ENCODE measurements around the gene PHF23. TPM values are rescaled to one million over a fixed set of nuclear protein-coding genes. Genes with fewer than 3 reads are reported as not detected.
A peak's percentile ranks its signal among the peaks of the same experiment; 100 is the strongest.

Gene PHF23
- total RNA-seq, 1 donor from 2014 or later = 19.4 TPM

- DNase-seq (peak; percentile 42), ATAC-seq (ENCODE audit: poor library complexity) (no peak)
- intact Hi-C loops (cut with DNase I) = no loop called here
These were observed 14.6 kb downstream of the PHF23 start for GRCh38 chr17:7224661-7225111.

- ATAC-seq (ENCODE audit: poor library complexity) (no peak), DNase-seq (peak; percentile 50)
- intact Hi-C loops (cut with DNase I) = no loop called here
These were observed 15.1 kb downstream of the PHF23 start for GRCh38 chr17:7224110-7224509.

- ATAC-seq (ENCODE audit: poor library complexity) (no peak), DNase-seq (no peak)
- intact Hi-C loops (cut with DNase I) = no loop called here
These were observed 15.9 kb downstream of the PHF23 start for GRCh38 chr17:7223375-7223774.

GRCh38 chr17:7222972-7223292 is 16.3 kb downstream of the PHF23 start:
- intact Hi-C loops (cut with DNase I) = no loop called here
- ATAC-seq (ENCODE audit: poor library complexity) (no peak), DNase-seq (peak; percentile 30)

- peak; percentile 38 for DNase-seq
- ATAC-seq (ENCODE audit: poor library complexity) = no peak
- intact Hi-C loops (cut with DNase I) = no loop called here
These were observed 16.9 kb downstream of the PHF23 start for GRCh38 chr17:7222093-7222971.

GRCh38 chr17:7221278-7222092 is 17.8 kb downstream of the PHF23 start:
- peak; percentile 29 for DNase-seq
- intact Hi-C loops (cut with DNase I) = no loop called here
- no peak for ATAC-seq (ENCODE audit: poor library complexity)

GRCh38 chr17:7220593-7221277 is 18.5 kb downstream of the PHF23 start:
- intact Hi-C loops (cut with DNase I) = no loop called here

GRCh38 chr17:7219812-7220592 is 19.3 kb downstream of the PHF23 start, which contains the start of the genes ACADVL and DLG4:
ACADVL (plus strand) TSS chr17:7219938; CDS start chr17:7219985, 47 bp downstream.
DLG4 (minus strand) TSS chr17:7219836.
- intact Hi-C loops (cut with DNase I) = no loop called here
- DNase-seq = peak; percentile 97
- peak; percentile 85 for ATAC-seq (ENCODE audit: poor library complexity)

More at GRCh38 chr17:7220593-7221277, 18.5 kb downstream of the PHF23 start:
- DNase-seq (peak; percentile 60), ATAC-seq (ENCODE audit: poor library complexity) (peak; percentile 5)

GRCh38 chr17:7219229-7219811 is 19.9 kb downstream of the PHF23 start:
- ATAC-seq (ENCODE audit: poor library complexity) (no peak), DNase-seq (peak; percentile 5)
- intact Hi-C loops (cut with DNase I) = no loop called here

- intact Hi-C loops (cut with DNase I) = no loop called here
- ATAC-seq (ENCODE audit: poor library complexity) = no peak
- DNase-seq = peak; percentile 26
These were observed 20.5 kb downstream of the PHF23 start for GRCh38 chr17:7218758-7219157.

GRCh38 chr17:7218166-7218565 is 21.1 kb downstream of the PHF23 start:
- DNase-seq (peak; percentile 51), ATAC-seq (ENCODE audit: poor library complexity) (no peak)

GRCh38 chr17:7217113-7217987 is 21.9 kb downstream of the PHF23 start:
- intact Hi-C loops (cut with DNase I) = no loop called here

More at GRCh38 chr17:7218166-7218565, 21.1 kb downstream of the PHF23 start:
- intact Hi-C loops (cut with DNase I) = no loop called here

GRCh38 chr17:7216242-7217112 is 22.8 kb downstream of the PHF23 start:
- ATAC-seq (ENCODE audit: poor library complexity) = no peak
- intact Hi-C loops (cut with DNase I) = no loop called here
- no peak for DNase-seq

More at GRCh38 chr17:7217113-7217987, 21.9 kb downstream of the PHF23 start:
- DNase-seq = peak; percentile 64
- ATAC-seq (ENCODE audit: poor library complexity) = no peak

GRCh38 chr17:7215652-7216180 is 23.5 kb downstream of the PHF23 start:
- DNase-seq (no peak), ATAC-seq (ENCODE audit: poor library complexity) (no peak)
- intact Hi-C loops (cut with DNase I) = no loop called here

- no peak for DNase-seq
- ATAC-seq (ENCODE audit: poor library complexity) = no peak
- intact Hi-C loops (cut with DNase I) = no loop called here
These were observed 24.1 kb downstream of the PHF23 start for GRCh38 chr17:7215136-7215638.
